Skeletal muscle tissue (tissue), 4 donors: ENCODE measurements around the gene ABCA2. TPM values are rescaled to one million over a fixed set of nuclear protein-coding genes. Genes with fewer than 3 reads are reported as not detected.

Experiments used
- H3K27ac ChIP-seq: one replicate; pipeline ENCODE4 v1.7.0; 2013; ENCODE audit warnings: mild to moderate bottlenecking, low read depth, low read length, inconsistent platforms
- H3K27me3 ChIP-seq, 3 donors: one replicate each; pipeline ENCODE4 v1.7.0; 2013; ENCODE audit warnings: low read length in 3 of 3; ENCODE audit not compliant: control insufficient read depth in 3 of 3, insufficient read depth in 3 of 3
- H3K36me3 ChIP-seq, 3 donors: one replicate each; pipeline ENCODE4 v1.7.0; 2013; ENCODE audit warnings: low read length in 3 of 3; ENCODE audit not compliant: control insufficient read depth in 3 of 3, insufficient read depth in 3 of 3
- H3K4me1 ChIP-seq, 3 donors: one replicate each; pipeline ENCODE4 v1.7.0; 2013; ENCODE audit warnings: low read length in 3 of 3, mild to moderate bottlenecking in 3 of 3; ENCODE audit not compliant: control insufficient read depth in 3 of 3, insufficient read depth in 3 of 3
- H3K4me3 ChIP-seq, 3 donors: one replicate each; pipeline ENCODE4 v1.7.0; 2013; ENCODE audit warnings: low read length in 3 of 3
- H3K9ac ChIP-seq, 3 donors: one replicate each; pipeline ENCODE4 v1.7.0; 2013; ENCODE audit warnings: low read length in 3 of 3, mild to moderate bottlenecking in 3 of 3, moderate library complexity in 2 of 3, low read depth in 1 of 3
- H3K9me3 ChIP-seq, 3 donors: one replicate each; pipeline ENCODE4 v1.7.0; 2013; ENCODE audit warnings: low read length in 3 of 3; ENCODE audit not compliant: control insufficient read depth in 3 of 3
- total RNA-seq: library from RNA; depleted of rRNA; stranded (reverse); fragments of >200 nt; gene quantifications from one replicate; pipeline ENCODE4 v1.2.3, GENCODE V29; 2014
- donor health status: Osteomylitis.

The ABCA2 gene
- total RNA-seq, 1 donor from 2014 or later, result 5.2 TPM

GRCh38 chr9:137014776-137015539, 13.1 kb downstream of the ABCA2 start:
- H3K9me3 ChIP-seq, result no peaks in the 10 kb centered on the region
- no peak overlapping the region for H3K27ac ChIP-seq
- peaks cover 21 to 35% (median 30%) of the 10 kb centered on the region in 3 donors for H3K36me3 ChIP-seq
- H3K9ac ChIP-seq, result no peak overlapping the region
- H3K4me1 ChIP-seq, result no peaks in the 10 kb centered on the region
- no peak overlapping the region for H3K4me3 ChIP-seq
- H3K27me3 ChIP-seq, result no peaks in the 10 kb centered on the region

DNA sequence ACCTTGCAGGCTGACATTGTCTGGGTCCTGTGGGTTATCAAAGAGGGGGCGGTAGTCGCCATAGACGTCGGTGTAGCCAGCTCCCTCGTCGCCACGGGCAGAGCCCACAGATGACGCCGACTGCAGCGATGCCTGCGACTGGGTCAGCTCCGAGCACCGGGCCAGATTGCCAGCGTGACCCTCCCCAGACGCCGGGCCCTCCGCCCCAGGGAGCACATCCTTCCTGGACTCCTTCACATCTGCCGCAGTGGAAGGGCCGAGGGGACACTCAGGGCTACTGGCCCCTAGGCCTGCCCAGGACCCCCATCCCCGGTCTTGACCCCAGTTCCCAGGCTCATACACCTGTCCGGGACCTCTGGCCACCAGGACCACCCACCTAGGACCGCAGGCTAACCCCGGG, 13.9 kb downstream of the ABCA2 start:
- no peak overlapping the region for H3K27ac ChIP-seq
- no peak overlapping the region for H3K9ac ChIP-seq
- H3K4me1 ChIP-seq, result no peaks in the 10 kb centered on the region
- H3K9me3 ChIP-seq, result no peaks in the 10 kb centered on the region
- peaks cover 25 to 41% (median 36%) of the 10 kb centered on the region in 3 donors for H3K36me3 ChIP-seq
- H3K27me3 ChIP-seq, result no peaks in the 10 kb centered on the region
- H3K4me3 ChIP-seq, result no peak overlapping the region

- H3K36me3 ChIP-seq, result peaks cover 25 to 39% (median 36%) of the 10 kb centered on the region in 3 donors
- H3K4me3 ChIP-seq, result no peak overlapping the region
- H3K9me3 ChIP-seq, result no peaks in the 10 kb centered on the region
- H3K27ac ChIP-seq, result no peak overlapping the region
- no peaks in the 10 kb centered on the region for H3K27me3 ChIP-seq
- H3K9ac ChIP-seq, result no peak overlapping the region
- no peaks in the 10 kb centered on the region for H3K4me1 ChIP-seq
These were observed 14.5 kb downstream of the ABCA2 start for GRCh38 chr9:137013571-137013940.

- Histone ChIP-seq H3K4me3 (no peak overlapping the region), H3K27ac (no peak overlapping the region), H3K9ac (no peak overlapping the region), H3K4me1 (no peaks in the 10 kb centered on the region), H3K9me3 (no peaks in the 10 kb centered on the region), H3K36me3 (peaks cover 25 to 39% (median 36%) of the 10 kb centered on the region in 3 donors), H3K27me3 (no peaks in the 10 kb centered on the region)
These were observed 15.1 kb downstream of the ABCA2 start for GRCh38 chr9:137012694-137013570.

- H3K4me1 ChIP-seq, result no peaks in the 10 kb centered on the region
- H3K27me3 ChIP-seq, result no peaks in the 10 kb centered on the region
- no peaks in the 10 kb centered on the region for H3K9me3 ChIP-seq
- H3K9ac ChIP-seq, result no peak overlapping the region
- no peak overlapping the region for H3K4me3 ChIP-seq
- H3K36me3 ChIP-seq, result peaks cover 22 to 35% (median 34%) of the 10 kb centered on the region in 3 donors
- H3K27ac ChIP-seq, result no peak overlapping the region
These were observed 15.9 kb downstream of the ABCA2 start for GRCh38 chr9:137011907-137012675.

GRCh38 chr9:137011156-137011555, 16.9 kb downstream of the ABCA2 start:
- Histone ChIP-seq H3K4me1 (no peaks in the 10 kb centered on the region), H3K27ac (no peak overlapping the region), H3K36me3 (peaks cover 17 to 29% (median 29%) of the 10 kb centered on the region in 3 donors), H3K9ac (no peak overlapping the region), H3K9me3 (no peaks in the 10 kb centered on the region), H3K27me3 (no peaks in the 10 kb centered on the region), H3K4me3 (no peak overlapping the region)

DNA sequence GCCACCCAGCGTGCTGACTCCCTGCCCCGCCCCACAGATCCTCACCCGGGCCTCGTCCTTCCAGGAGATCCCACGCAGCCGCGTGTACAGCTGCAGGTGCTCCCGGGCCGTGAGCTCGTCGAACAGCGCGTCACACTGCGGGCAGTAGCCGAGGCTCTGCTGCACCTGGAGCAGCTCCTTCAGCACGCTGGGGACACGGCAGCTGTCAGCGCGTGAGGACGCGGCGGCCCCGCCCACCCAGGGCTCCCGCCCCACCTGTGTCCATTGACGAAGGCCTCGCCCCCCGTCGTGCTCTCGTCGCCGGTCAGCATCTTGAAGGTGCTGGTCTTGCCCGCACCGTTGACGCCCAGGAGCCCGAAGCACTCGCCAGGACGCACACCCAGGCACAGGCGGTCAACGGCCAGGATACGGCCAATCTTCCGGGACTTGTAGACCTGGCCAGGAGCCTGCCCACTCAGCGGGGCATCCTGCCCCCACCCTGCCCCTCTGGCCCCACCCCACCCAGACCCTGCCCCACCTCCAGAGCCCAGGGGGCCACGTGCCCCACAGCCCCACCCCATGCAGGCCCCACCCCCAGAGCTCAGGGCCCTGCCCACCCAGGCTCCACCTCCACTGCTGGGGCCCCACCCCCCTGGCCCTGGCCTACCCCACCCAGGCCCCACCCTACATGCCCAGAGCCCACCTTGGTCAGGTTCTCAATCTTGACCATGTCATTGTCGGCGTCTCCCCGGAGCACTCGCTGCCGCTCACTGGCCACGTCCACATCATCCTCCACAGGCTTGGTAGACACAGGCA, 17.9 kb downstream of the ABCA2 start:
- Histone ChIP-seq H3K4me1 (no peaks in the 10 kb centered on the region), H3K36me3 (peaks cover 11 to 24% (median 22%) of the 10 kb centered on the region in 3 donors), H3K9ac (no peak overlapping the region), H3K9me3 (no peaks in the 10 kb centered on the region), H3K27me3 (no peaks in the 10 kb centered on the region), H3K4me3 (no peak overlapping the region), H3K27ac (no peak overlapping the region)

- H3K9me3 ChIP-seq, result no peaks in the 10 kb centered on the region
- no peaks in the 10 kb centered on the region for H3K27me3 ChIP-seq
- H3K9ac ChIP-seq, result no peak overlapping the region
- H3K36me3 ChIP-seq, result peaks cover 9 to 20% (median 16%) of the 10 kb centered on the region in 3 donors
- H3K4me3 ChIP-seq, result no peak overlapping the region
- no peak overlapping the region for H3K27ac ChIP-seq
- no peaks in the 10 kb centered on the region for H3K4me1 ChIP-seq
These were observed 18.8 kb downstream of the ABCA2 start for GRCh38 chr9:137009217-137009616.

GRCh38 chr9:137008312-137008711, 19.7 kb downstream of the ABCA2 start:
- Histone ChIP-seq H3K27ac (no peak overlapping the region), H3K27me3 (no peaks in the 10 kb centered on the region), H3K4me1 (no peaks in the 10 kb centered on the region), H3K4me3 (no peak overlapping the region), H3K9ac (no peak overlapping the region), H3K36me3 (peaks cover 9 to 16% (median 14%) of the 10 kb centered on the region in 3 donors), H3K9me3 (no peaks in the 10 kb centered on the region)
